H1 (cell line): Measurements from ENCODE around the gene CRABP1. TPM values are rescaled to one million over a fixed set of nuclear protein-coding genes. Genes with fewer than 3 reads are reported as not detected.

Experiments used
- ASH2L ChIP-seq: fragments of 200-600, 300-600 bp; sonication (generic); IDR thresholded peaks from one replicate; pipeline ENCODE4 v1.7.1; 2017; ENCODE audit warnings: low read length
- BACH1 ChIP-seq: IDR thresholded peaks from 2 replicates; pipeline ENCODE4 v1.6.1; 2012; ENCODE audit warnings: low read length, improper control_type of control experiment
- BCL11A ChIP-seq, 2 experiments: IDR thresholded peaks; one replicate each; pipeline ENCODE4 v1.6.1; 2011; ENCODE audit warnings: low read depth in 2 of 2, low read length in 2 of 2, mild to moderate bottlenecking in 2 of 2
- CBX5 ChIP-seq: fragments of 300-800, 300-1000 bp; sonication (generic); IDR thresholded peaks from 2 replicates; pipeline ENCODE4 v1.7.1; 2016; ENCODE audit warnings: antibody characterized with exemption, low read length, low read depth
- CREB1 ChIP-seq: IDR thresholded peaks from 2 replicates; pipeline ENCODE4 v1.6.1; 2012; ENCODE audit warnings: inconsistent platforms
- JUND ChIP-seq: IDR thresholded peaks from 2 replicates; pipeline ENCODE4 v1.6.1; 2011; ENCODE audit warnings: mild to moderate bottlenecking, improper control_type of control experiment, low read length
- KDM4A ChIP-seq: IDR thresholded peaks from one replicate; pipeline ENCODE4 v1.7.1; 2012; ENCODE audit warnings: low read depth, mild to moderate bottlenecking, moderate library complexity, low read length, inconsistent platforms; ENCODE audit not compliant: severe bottlenecking
- NRF1 ChIP-seq: IDR thresholded peaks from 2 replicates; pipeline ENCODE4 v1.6.1; 2011; ENCODE audit warnings: mild to moderate bottlenecking, low read depth, low read length, improper control_type of control experiment
- PHF8 ChIP-seq: fragments of 200-600 bp; sonication (generic); conservative IDR thresholded peaks from 2 replicates; pipeline ENCODE4 v1.7.1; 2012; ENCODE audit warnings: low read depth, mild to moderate bottlenecking, inconsistent platforms, low read length, moderate library complexity
- POLR2A ChIP-seq, 2 experiments: IDR thresholded peaks; 1 replicate in 1 of 2; 2 replicates in 1 of 2; pipeline ENCODE4 v1.6.1; 2011; ENCODE audit warnings: low read depth in 2 of 2, low read length in 2 of 2, mild to moderate bottlenecking in 2 of 2; ENCODE audit errors: control extremely low read depth in 1 of 2
- POU5F1 ChIP-seq: IDR thresholded peaks from 2 replicates; pipeline ENCODE4 v1.6.1; 2011; ENCODE audit warnings: low read depth, mild to moderate bottlenecking, low read length, moderate library complexity
- RFX5 ChIP-seq: IDR thresholded peaks from 2 replicates; pipeline ENCODE4 v1.6.1; 2011; ENCODE audit warnings: low read depth, low read length, improper control_type of control experiment, borderline replicate concordance
- RXRA ChIP-seq: IDR thresholded peaks from 2 replicates; pipeline ENCODE4 v1.6.1; 2011; ENCODE audit warnings: low read depth, mild to moderate bottlenecking, low read length, moderate library complexity; ENCODE audit not compliant: insufficient read depth
- SAP30 ChIP-seq: fragments of 300-600 bp; sonication (generic); IDR thresholded peaks from 2 replicates; pipeline ENCODE4 v1.7.1; 2012; ENCODE audit warnings: low read length, moderate library complexity, mild to moderate bottlenecking, inconsistent platforms; ENCODE audit not compliant: insufficient read depth, insufficient replicate concordance
- SIN3A ChIP-seq, 2 experiments: IDR thresholded peaks in 1 of 2; conservative IDR thresholded peaks in 1 of 2; 2 replicates each; pipeline ENCODE4 v1.6.1; 2011 to 2012; ENCODE audit warnings: low read length in 2 of 2, improper control_type of control experiment in 1 of 2, low read depth in 1 of 2, mild to moderate bottlenecking in 1 of 2
- SIRT6 ChIP-seq: IDR thresholded peaks from one replicate; pipeline ENCODE4 v1.7.1; 2012; ENCODE audit warnings: low read length, inconsistent platforms
- SP4 ChIP-seq: IDR thresholded peaks from 2 replicates; pipeline ENCODE4 v1.6.1; 2012; ENCODE audit warnings: low read length, inconsistent platforms
- SRF ChIP-seq: IDR thresholded peaks from 2 replicates; pipeline ENCODE4 v1.6.1; 2011; ENCODE audit warnings: mild to moderate bottlenecking, low read depth, low read length, moderate library complexity
- TAF7 ChIP-seq: optimal IDR thresholded peaks from 2 replicates; pipeline ENCODE3; 2011; ENCODE audit warnings: low read depth, mild to moderate bottlenecking, inconsistent platforms, low read length, moderate library complexity, borderline replicate concordance
- TBP ChIP-seq: IDR thresholded peaks from 2 replicates; pipeline ENCODE4 v1.6.1; 2011; ENCODE audit warnings: low read depth, low read length, improper control_type of control experiment
- TCF12 ChIP-seq: IDR thresholded peaks from 2 replicates; pipeline ENCODE4 v1.6.1; 2011; ENCODE audit warnings: low read depth, mild to moderate bottlenecking, low read length
- polyA plus RNA-seq, 7 experiments: library from polyadenylated mRNA; depleted of rRNA in 3 of 7; stranded (reverse) in 5 of 7; unstranded in 2 of 7; fragments of >200 nt in 5 of 7; fragments of 200-250 nt in 2 of 7; gene quantifications; 1 replicate in 5 of 7; 2 replicates in 1 of 7; 4 replicates in 1 of 7; pipeline versions ENCODE4 v1.2.1 to v1.2.3, GENCODE V29; 2011 to 2013; ENCODE audit warnings: missing spikeins in 2 of 7, mixed read lengths in 2 of 7
- total RNA-seq: library from RNA; stranded (reverse); fragmentation: NEBNext Ultra II Directional; extraction: Animal tissue kit (Norgen Biotek cat#: 25700); gene quantifications from 2 replicates; pipeline ENCODE4 v1.2.1, GENCODE V29; 2021
- TF ChIP-seq, protein P1 (sequence below): IDR thresholded peaks from 2 replicates; pipeline ENCODE4 v1.6.1; 2012; ENCODE audit warnings: inconsistent platforms
- TF ChIP-seq, protein P2 (sequence below): IDR thresholded peaks from 2 replicates; pipeline ENCODE4 v1.6.1; 2012; ENCODE audit warnings: inconsistent platforms

The CRABP1 gene
- total and polyA plus RNA-seq, 2 of the 8 experiments (the other 6 are each of a cell fraction or from before 2014, with no cell fraction given): 385 to 655 TPM

GRCh38 chr15:78299101-78299930, 40.8 kb upstream of the CRABP1 start, which contains the start of gene SKIC8 (continued):
- no peak for TF ChIP-seq SIRT6
- TF ChIP-seq ASH2L: peak; percentile 72
- peak; percentile 79 for TF ChIP-seq TAF7
- TF ChIP-seq SRF: no peak
- peak; percentile 98 for TF ChIP-seq CREB1
- TF ChIP-seq RXRA: no peak
- no peak for TF ChIP-seq JUND
- peak; percentile 91 for TF ChIP-seq PHF8
- TF ChIP-seq, protein P1, sequence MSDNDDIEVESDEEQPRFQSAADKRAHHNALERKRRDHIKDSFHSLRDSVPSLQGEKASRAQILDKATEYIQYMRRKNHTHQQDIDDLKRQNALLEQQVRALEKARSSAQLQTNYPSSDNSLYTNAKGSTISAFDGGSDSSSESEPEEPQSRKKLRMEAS: peak; percentile 50; the same call in 1 of the 2 replicates
- TF ChIP-seq SAP30: peak; percentile 96
- TF ChIP-seq SIN3A (conservative IDR thresholded peaks at IDR 0.05 in 1 of 2, IDR thresholded peaks at IDR 0.05 in 1 of 2; ENCODE audit: low read depth in 1 of 2, low read length in 2 of 2): peak; percentile 63 to 96; a peak in 2 of 4 replicates
- no peak for TF ChIP-seq BACH1
- no peak for TF ChIP-seq NRF1
- peak; percentile 73 to 92 for TF ChIP-seq POLR2A (IDR thresholded peaks at IDR 0.05; ENCODE audit: control extremely low read depth in 1 of 2, low read depth in 2 of 2, low read length in 2 of 2)
- no peak for TF ChIP-seq TCF12
- TF ChIP-seq BCL11A (IDR thresholded peaks at IDR 0.05; ENCODE audit: low read depth in 2 of 2, low read length in 2 of 2): no peak
- peak; percentile 98 for TF ChIP-seq KDM4A
- TF ChIP-seq RFX5: no peak
- no peak for TF ChIP-seq CBX5
- no peak for TF ChIP-seq POU5F1
- no peak for TF ChIP-seq SP4
- TF ChIP-seq TBP: peak; percentile 87
- TF ChIP-seq, protein P2, sequence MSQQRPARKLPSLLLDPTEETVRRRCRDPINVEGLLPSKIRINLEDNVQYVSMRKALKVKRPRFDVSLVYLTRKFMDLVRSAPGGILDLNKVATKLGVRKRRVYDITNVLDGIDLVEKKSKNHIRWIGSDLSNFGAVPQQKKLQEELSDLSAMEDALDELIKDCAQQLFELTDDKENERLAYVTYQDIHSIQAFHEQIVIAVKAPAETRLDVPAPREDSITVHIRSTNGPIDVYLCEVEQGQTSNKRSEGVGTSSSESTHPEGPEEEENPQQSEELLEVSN: no peak
